CD4-positive, alpha-beta T cell (primary cell): ENCODE data around the gene TSC22D3. TPM values are rescaled to one million over a fixed set of nuclear protein-coding genes. Genes with fewer than 3 reads are reported as not detected.

Experiments
- ATAC-seq: fragments of 200-7000 bp; cut with Tn5 transposase; one replicate; pipeline ENCODE4 v1.10.0; 2022; ENCODE audit warnings: mild to moderate bottlenecking; ENCODE audit not compliant: poor library complexity
- CTCF ChIA-PET: fragments of 350-600 bp; sonication (Branson Sonifier 250); formaldehyde crosslinking; loops from one replicate; lab custom pipeline; 2021; ENCODE audit warnings: antibody characterized with exemption, inconsistent platforms; lab: Charles Lee
- POLR2A ChIA-PET: fragments of 350-600 bp; sonication (Branson Sonifier 250); formaldehyde crosslinking; loops from one replicate; lab custom pipeline; 2021; ENCODE audit warnings: antibody characterized with exemption, inconsistent platforms; lab: Charles Lee
- DNase-seq, 14 experiments: peaks; one replicate each; pipeline ENCODE4 v3.0.0-alpha.2; 2013 to 2020; ENCODE audit warnings: mixed read lengths in 2 of 14
- H3K27ac ChIP-seq, 2 donors: one replicate each; pipeline versions ENCODE4 v1.5.1 to v1.7.0; 2013; ENCODE audit warnings: low read length in 2 of 2, low read depth in 1 of 2, mild to moderate bottlenecking in 1 of 2
- H3K27me3 ChIP-seq, 2 experiments: 1 replicate in 1 of 2; 2 replicates in 1 of 2; pipeline versions ENCODE4 v1.6.1 to v1.7.0; 2013; ENCODE audit warnings: low read length in 2 of 2, control low read depth in 1 of 2, mild to moderate bottlenecking in 1 of 2, moderate library complexity in 1 of 2; ENCODE audit not compliant: insufficient read depth in 2 of 2, control insufficient read depth in 1 of 2
- H3K36me3 ChIP-seq: one replicate; pipeline ENCODE4 v1.6.1; 2013; ENCODE audit warnings: low read length, control low read depth; ENCODE audit not compliant: insufficient read depth
- H3K4me1 ChIP-seq: one replicate; pipeline ENCODE4 v1.6.1; 2013; ENCODE audit warnings: low read length, control low read depth; ENCODE audit not compliant: insufficient read depth
- H3K4me3 ChIP-seq: one replicate; pipeline ENCODE4 v1.5.1; 2013; ENCODE audit warnings: mild to moderate bottlenecking, low read length, moderate library complexity
- H3K9me3 ChIP-seq, 2 experiments: 1 replicate in 1 of 2; 2 replicates in 1 of 2; pipeline versions ENCODE4 v1.6.1 to v1.7.0; 2013; ENCODE audit warnings: low read length in 2 of 2, mild to moderate bottlenecking in 2 of 2, control low read depth in 1 of 2, moderate library complexity in 1 of 2; ENCODE audit not compliant: control insufficient read depth in 1 of 2, insufficient read depth in 1 of 2
- H3K27ac Mint-ChIP-seq: one replicate; pipeline ENCODE4 v1.8.0; 2020; ENCODE audit warnings: mixed read lengths
- H3K27me3 Mint-ChIP-seq: one replicate; pipeline ENCODE4 v1.8.0; 2021; ENCODE audit warnings: mixed read lengths
- H3K36me3 Mint-ChIP-seq: one replicate; pipeline ENCODE4 v1.8.0; 2021; ENCODE audit warnings: low read depth, mixed read lengths
- H3K4me1 Mint-ChIP-seq: one replicate; pipeline ENCODE4 v1.8.0; 2021; ENCODE audit warnings: low read depth, mixed read lengths
- H3K4me3 Mint-ChIP-seq: one replicate; pipeline ENCODE4 v1.8.0; 2020; ENCODE audit warnings: mild to moderate bottlenecking, mixed read lengths
- H3K9me3 Mint-ChIP-seq: one replicate; pipeline ENCODE4 v1.8.0; 2020; ENCODE audit warnings: mixed read lengths
- CTCF ChIP-seq: fragments of 200-600 bp; IDR thresholded peaks from one replicate; pipeline ENCODE4 v1.8.0; 2022; ENCODE audit warnings: antibody characterized with exemption, mild to moderate bottlenecking
- intact Hi-C, 2 experiments: fragments of 100-400 bp; cut with DNase I in 1 of 2; cut with micrococcal nuclease in 1 of 2; formaldehyde crosslinking; loops; one replicate each; pipeline versions ENCODE4 v1.15.1 to v1.9.0; 2023 to 2025; cut with DNase I, micrococcal nuclease
- total RNA-seq, 174 experiments: library from RNA in 2 of 174; stranded (reverse) in 2 of 174; gene quantifications; one replicate each; pipeline ENCODE4 v1.2.3 and lab custom pipeline; 2021 to 2026

TSC22D3 gene
- total RNA-seq, 2 experiments from 2014 or later: 3,132 to 3,144 TPM

GRCh38 chrX:107683931-107684330 is 91.7 kb downstream of the TSC22D3 start:
- Histone ChIP-seq H3K27me3 (no peaks in the 10 kb centered on the region), H3K27ac (no peak overlapping the region), H3K9me3 (no peaks in the 10 kb centered on the region), H3K4me3 (no peak overlapping the region), H3K36me3 (no peaks in the 10 kb centered on the region), H3K4me1 (peaks cover 60% of the 10 kb centered on the region)
- ChIA-PET CTCF (interaction anchor here (2.4 kb wide), 1 partner anchor 11 kb away, joined by 8 read pairs; no protein-coding TSS in a partner anchor), POLR2A (interaction anchor here (1.1 to 18.0 kb wide), 3 partner anchors 8 to 29 kb away, joined by 3 to 754 read pairs (median 9); no protein-coding TSS in a partner anchor)
- Mint-ChIP-seq H3K27ac (no peak overlapping the region), H3K27me3 (no peaks in the 10 kb centered on the region), H3K9me3 (no peaks in the 10 kb centered on the region), H3K4me3 (no peak overlapping the region), H3K4me1 (peaks cover 57% of the 10 kb centered on the region), H3K36me3 (no peaks in the 10 kb centered on the region)
- no peak for TF ChIP-seq CTCF
- DNase-seq (no peak), ATAC-seq (no peak)
- intact Hi-C loops: loop anchor here in 1 of 2 experiments (2.0 kb wide), 1 partner anchor 21 kb away; no protein-coding TSS in a partner anchor

- Mint-ChIP-seq H3K4me1 (peaks cover 63% of the 10 kb centered on the region), H3K9me3 (no peaks in the 10 kb centered on the region), H3K27me3 (no peaks in the 10 kb centered on the region), H3K27ac (no peak overlapping the region), H3K4me3 (no peak overlapping the region), H3K36me3 (no peaks in the 10 kb centered on the region)
- ChIA-PET CTCF (no interaction called here), POLR2A (interaction anchor here (18.0 kb wide), 1 partner anchor 30 kb away, joined by 754 read pairs; no protein-coding TSS in a partner anchor)
- Histone ChIP-seq H3K36me3 (no peaks in the 10 kb centered on the region), H3K9me3 (no peaks in the 10 kb centered on the region), H3K27me3 (no peaks in the 10 kb centered on the region), H3K27ac (no peak overlapping the region), H3K4me3 (no peak overlapping the region), H3K4me1 (peaks cover 66% of the 10 kb centered on the region)
- TF ChIP-seq CTCF: no peak
- DNase-seq (no peak), ATAC-seq (no peak)
- intact Hi-C loops: loop anchor here in 1 of 2 experiments (2.0 kb wide), 1 partner anchor 21 kb away; no protein-coding TSS in a partner anchor
These were observed 92.3 kb downstream of the TSC22D3 start for GRCh38 chrX:107683124-107683895.

- intact Hi-C loops: loop anchor here in 1 of 2 experiments (2.0 kb wide), 1 partner anchor 23 kb away; no protein-coding TSS in a partner anchor
- Histone ChIP-seq H3K27ac (no peak overlapping the region), H3K9me3 (no peaks in the 10 kb centered on the region), H3K36me3 (no peaks in the 10 kb centered on the region), H3K4me3 (no peak overlapping the region), H3K4me1 (peaks cover 75% of the 10 kb centered on the region), H3K27me3 (no peaks in the 10 kb centered on the region)
- no peak overlapping the region for H3K27ac Mint-ChIP-seq
- no peak for ATAC-seq
- POLR2A ChIA-PET: interaction anchor here (18.0 kb wide), 1 partner anchor 31 kb away, joined by 754 read pairs; no protein-coding TSS in a partner anchor
- H3K9me3 Mint-ChIP-seq: no peaks in the 10 kb centered on the region
- H3K4me1 Mint-ChIP-seq: peaks cover 69% of the 10 kb centered on the region
- no peaks in the 10 kb centered on the region for H3K27me3 Mint-ChIP-seq
- H3K36me3 Mint-ChIP-seq: no peaks in the 10 kb centered on the region
- CTCF ChIA-PET: no interaction called here
- TF ChIP-seq CTCF: no peak
- no peak overlapping the region for H3K4me3 Mint-ChIP-seq
- no peak for DNase-seq
These were observed 93.3 kb downstream of the TSC22D3 start for GRCh38 chrX:107682256-107682655.
